Activated T-cell treated with anti-CD3 and anti-CD28 coated beads for 24 hours (primary cell): ENCODE measurements around the gene AFAP1.

ENCODE experiments used
- DNase-seq: peaks from one replicate; pipeline ENCODE4 v3.0.0-alpha.2; 2020; ENCODE audit warnings: low read depth

The AFAP1 gene

GRCh38 chr4:7939377-7940108, at the start of gene AFAP1:
TSS of gene AFAP1 (minus strand) at chr4:7939861. CDS start at chr4:7872078, 67,783 bp downstream.
- DNase-seq, result peak; percentile 82

- no peak for DNase-seq
Observed at GRCh38 chr4:7988437-7988836, 48.8 kb upstream of the AFAP1 start.

DNA sequence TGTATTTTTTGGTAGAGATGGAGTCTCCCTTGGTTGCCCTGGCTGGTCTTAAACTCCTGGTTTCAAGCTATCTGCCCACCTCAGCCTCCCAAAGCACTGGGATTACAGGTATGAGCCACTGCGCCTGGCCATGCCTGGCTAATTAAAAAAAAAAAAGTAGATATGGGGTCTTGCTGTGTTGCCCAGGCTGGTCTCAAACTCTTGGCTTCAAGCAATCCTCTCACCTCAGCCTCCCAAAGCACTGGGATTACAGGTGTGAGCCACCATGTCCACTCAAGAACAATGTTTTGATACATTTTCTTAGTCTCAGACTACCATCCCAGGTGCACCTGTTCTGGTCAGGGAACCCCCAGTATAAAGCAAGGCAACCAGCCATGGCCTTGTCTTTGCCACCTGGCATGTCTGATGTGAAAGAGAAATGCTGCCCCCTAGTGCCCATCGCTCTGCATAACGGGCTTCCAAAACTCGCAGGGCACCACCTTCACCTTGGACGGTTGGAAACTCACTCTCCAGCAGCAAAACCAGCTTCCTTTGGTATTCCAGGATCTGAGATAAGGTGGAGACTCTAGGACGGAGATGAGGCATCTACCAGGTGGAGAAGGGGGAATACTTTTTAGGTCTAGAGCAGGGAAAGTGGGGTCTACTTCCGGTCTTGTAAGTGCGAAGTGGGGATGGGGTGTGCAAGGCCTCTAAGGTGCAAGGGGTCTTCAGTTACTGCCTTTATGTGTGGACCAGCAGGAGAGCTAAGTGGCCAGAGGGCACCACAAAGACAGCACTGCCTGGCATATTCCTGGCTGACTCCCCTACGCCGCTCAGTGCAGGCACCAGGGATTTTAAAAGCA, 47.7 kb upstream of the AFAP1 start:
- DNase-seq, result peak; percentile 70

DNA sequence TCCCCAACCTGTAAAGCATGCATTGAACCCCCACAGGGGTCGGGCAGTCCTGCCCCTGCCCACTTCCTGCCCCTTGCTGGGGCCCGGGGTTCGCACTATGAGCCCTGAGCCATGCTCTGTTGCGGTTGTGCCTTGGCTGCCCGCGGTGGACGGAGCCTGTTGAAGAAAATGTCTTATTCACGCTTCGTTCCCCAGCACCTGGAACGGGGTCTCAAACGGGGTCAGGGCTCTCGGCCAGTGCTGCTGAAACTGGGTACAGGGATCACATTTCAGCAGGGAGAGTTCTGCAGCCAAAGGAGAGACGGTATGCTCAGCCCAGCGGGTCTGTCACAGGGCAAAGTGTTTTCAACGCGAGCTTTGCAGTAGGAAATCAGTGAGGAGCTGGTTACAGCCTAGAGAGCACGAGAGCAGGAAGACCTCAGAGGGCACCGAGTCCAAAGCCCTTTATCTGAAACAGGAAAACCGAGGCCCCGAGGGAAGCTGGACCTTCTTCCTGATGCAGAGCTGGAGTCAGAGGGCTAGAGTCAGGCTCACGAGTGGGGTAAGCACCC, 46.3 kb upstream of the AFAP1 start:
- no peak for DNase-seq

DNA sequence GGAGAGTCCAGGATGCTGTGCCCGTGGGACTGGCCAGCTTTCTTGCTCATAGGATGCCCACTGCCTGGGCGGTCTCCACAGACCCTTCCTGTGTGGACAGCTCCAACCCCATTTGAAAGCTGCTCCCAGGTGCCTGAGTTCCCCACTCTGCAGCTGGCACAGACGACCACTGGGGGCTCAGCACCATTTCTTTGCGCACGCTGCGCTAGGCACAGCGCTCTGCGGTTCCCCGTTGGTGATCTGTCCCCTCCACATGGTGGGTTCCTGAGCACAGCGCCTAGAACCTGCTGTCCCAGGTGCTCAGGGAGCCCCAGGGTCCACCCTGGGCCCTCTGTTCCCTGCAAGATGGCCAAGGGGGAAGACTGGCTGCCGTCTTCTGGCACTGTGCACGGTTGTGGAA, 45.4 kb upstream of the AFAP1 start:
- no peak for DNase-seq

- DNase-seq, result no peak
Observed at GRCh38 chr4:7984286-7984925, 44.7 kb upstream of the AFAP1 start.

DNA sequence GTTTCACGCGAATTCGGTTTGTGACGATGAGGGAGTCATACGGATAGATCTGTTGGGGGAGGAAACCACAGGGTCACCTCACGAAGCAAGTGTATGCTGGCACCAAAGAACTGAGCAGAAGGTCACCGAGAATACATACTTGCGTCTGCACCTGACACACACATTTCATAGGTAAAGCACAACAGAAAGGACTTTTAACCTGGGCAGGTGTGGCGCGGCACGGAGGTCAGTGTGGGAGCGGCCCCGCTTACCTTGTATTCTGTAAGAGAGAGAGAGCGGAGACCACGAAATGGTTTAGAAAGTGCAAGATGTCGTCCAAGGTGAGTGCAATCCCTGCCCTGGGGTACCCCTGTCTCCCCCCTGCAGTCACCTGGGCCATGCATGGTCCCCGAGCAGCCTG, 43.6 kb upstream of the AFAP1 start:
- DNase-seq, result no peak

GRCh38 chr4:7981738-7982394, 42.2 kb upstream of the AFAP1 start:
- DNase-seq, result no peak

- no peak for DNase-seq
Observed at GRCh38 chr4:7980036-7980435, 40.4 kb upstream of the AFAP1 start.

- no peak for DNase-seq
Observed at GRCh38 chr4:7979652-7979968, 39.9 kb upstream of the AFAP1 start.

DNA sequence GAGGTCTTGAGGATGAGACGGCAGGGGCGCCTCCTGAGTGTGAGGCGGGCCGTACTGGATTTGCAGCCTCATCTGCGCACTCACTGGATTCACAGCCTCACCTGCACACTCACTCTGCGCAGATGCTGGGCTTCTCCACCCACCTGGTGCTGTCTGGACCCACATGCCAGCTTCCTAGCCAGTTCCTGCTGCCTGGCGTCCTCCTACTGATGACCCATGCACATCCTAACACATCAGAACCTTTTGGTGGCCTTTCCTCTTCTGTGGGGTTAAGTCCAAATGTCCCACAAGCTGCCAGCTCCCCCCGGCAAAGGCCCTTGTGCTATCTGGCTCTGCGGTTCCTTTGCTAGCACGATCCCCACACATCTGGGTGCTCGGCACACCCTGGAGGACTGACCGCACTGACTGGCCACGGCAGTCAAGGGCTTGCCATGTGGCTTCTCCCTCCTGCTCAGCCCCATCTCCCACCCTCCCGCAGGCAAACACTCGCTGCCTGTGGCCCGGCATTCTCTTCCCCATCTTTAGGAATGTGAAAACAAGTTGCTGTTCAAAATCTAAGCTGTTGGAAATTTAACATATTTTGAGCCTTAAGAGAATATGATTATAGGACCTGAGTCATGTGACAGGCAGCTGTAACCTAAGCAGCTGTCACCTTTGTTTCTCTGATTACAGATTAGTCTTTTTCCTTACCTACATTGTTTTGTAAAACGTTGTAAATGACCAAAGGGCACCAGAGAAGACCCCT, 39.4 kb upstream of the AFAP1 start:
- DNase-seq, result no peak

DNA sequence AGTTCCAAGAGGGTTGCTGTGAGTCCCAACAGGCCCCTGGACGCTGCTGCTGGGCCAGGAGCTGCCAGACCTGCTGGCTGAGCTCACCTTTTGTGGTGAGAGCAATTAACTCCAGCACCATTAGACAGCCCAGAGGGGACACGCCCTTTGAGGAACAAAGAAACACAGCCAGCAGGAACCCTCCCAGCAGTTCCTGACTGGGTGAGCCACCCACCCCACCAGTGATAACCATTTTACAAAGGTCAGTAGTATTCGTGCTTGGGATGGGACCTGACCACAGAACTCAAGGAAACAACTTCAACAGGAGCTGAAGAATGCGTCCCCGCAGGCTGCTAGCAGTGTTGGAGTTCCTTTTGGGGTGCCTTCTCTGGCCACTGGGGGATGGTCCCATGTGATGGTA, 38.8 kb upstream of the AFAP1 start:
- no peak for DNase-seq

- no peak for DNase-seq
Observed at GRCh38 chr4:7976634-7977033, 37.0 kb upstream of the AFAP1 start.

DNA sequence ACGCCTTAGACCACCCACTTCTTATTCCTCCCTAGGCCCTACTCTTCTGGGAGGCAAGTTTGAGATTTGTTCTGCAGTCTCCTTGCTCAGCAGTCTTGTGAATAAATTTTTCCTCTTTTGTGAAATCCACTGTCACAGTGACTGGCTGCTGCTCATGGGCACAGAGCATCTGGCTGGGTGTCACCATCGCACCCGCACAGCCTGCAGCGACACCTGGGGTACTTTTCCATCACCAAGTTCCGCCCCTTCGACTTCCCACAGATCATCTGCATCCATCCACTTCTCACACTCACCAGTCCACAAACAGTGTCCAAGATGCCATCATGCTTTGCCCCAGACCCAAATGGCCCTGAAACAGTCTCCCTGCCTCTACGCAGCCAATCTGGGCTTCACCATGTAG, 36.4 kb upstream of the AFAP1 start:
- no peak for DNase-seq

DNA sequence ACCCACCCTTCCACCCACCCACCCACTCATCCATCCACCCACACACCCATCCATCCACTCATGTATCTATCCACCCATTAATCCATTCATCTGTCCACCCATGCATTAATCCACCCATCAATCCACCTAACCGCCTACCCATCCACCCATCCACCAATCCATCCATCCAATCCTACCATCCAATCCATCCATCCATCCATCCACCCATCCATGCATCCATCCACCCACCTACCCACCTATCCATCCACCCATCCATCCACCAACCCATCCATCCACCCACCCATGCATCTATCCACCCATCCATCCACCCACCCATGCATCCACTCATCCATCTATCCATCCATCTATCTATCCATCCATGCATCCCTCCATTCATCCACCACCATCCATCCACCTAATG, 34.8 kb upstream of the AFAP1 start:
- no peak for DNase-seq

GRCh38 chr4:7973545-7973981, 33.9 kb upstream of the AFAP1 start:
- DNase-seq, result no peak

DNA sequence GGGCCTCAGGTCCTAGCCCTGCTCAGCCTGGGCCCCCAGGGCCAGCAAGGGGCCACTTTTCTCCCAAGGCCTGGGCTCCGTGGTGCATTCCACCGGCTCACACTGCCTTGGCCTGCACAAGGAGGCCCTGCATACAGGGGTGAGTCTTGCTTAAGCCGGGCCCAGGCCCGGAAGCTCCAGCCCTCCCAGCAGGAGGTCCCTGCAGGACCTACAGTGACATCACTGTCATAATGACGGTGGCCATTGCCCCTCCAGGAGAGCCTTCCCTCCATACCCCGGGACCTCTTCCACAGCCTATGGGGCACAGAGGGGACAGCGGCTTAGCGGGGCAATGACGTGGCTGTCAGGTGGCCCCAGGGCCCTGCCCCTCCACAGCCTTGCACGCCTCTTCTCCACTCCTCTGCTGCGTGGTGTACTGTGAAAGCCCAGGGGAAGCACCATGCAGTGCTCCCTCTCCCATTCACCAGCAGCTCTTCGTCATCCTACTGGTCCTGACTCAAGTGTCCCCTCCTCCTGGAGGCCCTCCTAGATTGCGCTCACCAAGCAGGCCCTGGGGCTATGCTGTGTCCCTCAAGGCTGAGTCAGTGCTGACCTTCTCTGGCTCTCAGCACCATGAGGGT, 32.3 kb upstream of the AFAP1 start:
- no peak for DNase-seq

- no peak for DNase-seq
Observed at GRCh38 chr4:7971159-7971631, 31.5 kb upstream of the AFAP1 start.

DNA sequence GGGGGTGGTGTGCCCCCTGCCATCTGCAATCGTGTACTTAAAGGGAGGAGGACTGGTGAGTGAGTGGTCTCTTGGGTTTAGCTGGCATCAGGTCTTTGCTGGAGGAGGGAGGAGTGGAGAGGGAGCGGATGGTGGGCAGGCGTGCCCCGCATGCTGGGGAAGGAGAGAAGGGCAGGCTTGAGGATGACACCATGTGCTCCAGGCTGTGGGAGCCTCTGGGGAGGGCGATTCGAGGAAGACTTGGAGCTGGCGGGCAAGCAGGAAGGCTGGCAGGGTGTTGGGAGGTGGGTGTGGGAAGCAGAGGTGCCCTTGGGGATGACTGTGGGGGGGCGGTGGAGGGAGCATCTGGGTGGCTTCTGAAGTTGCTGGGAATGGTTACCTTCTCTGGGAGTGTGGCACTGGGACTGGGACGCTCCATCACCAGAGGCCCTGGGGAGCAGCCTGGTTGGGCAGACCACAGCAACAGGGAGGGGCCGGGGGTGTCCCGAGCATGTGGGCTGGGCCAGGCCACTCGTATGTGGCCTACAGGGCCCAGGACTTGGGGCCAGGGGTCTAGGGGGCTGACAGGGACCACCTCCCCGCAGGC, 30.8 kb upstream of the AFAP1 start:
- no peak for DNase-seq

GRCh38 chr4:7968262-7968896, 28.7 kb upstream of the AFAP1 start:
- no peak for DNase-seq
